SIG-M5 (cell line): Measurements from ENCODE around the gene KMT5B.

Experiments
- DNase-seq: peaks from one replicate; lab custom pipeline; 2025; lab: John Stamatoyannopoulos, UW

KMT5B gene

GRCh38 chr11:68117853-68118470 is 95.1 kb downstream of the KMT5B start:
- no peak for DNase-seq

- DNase-seq = no peak
These were observed 96.1 kb downstream of the KMT5B start for GRCh38 chr11:68116974-68117373.

- no peak for DNase-seq
These were observed 97.0 kb downstream of the KMT5B start for GRCh38 chr11:68116126-68116525.

DNA sequence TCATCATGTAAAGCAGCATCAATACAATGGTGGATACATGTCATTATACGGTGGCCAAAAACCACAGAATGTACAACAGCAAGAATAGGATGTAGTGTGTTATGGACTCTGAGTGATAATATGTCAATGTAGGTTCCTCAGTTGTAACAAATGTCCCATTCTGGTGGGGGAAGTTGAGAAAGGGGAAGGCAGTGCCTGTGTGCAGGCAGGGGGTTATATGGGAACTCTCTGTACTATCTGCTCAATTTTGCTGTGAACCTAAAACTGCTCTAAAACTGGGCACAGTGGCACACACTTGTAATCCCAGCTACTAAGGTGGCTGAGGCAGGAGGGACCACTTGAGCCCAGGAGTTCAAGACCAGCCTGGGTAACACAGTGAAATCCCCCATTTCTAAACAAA is 97.8 kb downstream of the KMT5B start:
- no peak for DNase-seq

DNA sequence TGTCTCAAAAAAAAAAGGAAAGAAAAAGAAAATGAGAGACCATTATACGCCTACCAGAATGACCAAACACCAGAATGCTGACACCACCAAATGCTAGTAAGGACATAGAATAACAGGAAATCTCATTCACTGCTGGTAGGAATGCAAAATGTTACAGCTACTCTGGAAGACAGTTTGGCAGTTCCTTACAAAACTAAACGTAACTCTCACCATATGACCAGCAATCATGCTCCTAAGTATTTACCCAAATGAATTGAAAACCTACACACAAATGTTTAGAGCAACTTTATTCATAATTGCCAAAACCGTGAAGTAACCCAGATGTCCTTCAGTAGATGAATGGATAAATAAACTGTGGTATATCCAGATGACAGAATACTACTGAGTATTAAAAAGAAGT is 99.1 kb downstream of the KMT5B start:
- DNase-seq = no peak

DNA sequence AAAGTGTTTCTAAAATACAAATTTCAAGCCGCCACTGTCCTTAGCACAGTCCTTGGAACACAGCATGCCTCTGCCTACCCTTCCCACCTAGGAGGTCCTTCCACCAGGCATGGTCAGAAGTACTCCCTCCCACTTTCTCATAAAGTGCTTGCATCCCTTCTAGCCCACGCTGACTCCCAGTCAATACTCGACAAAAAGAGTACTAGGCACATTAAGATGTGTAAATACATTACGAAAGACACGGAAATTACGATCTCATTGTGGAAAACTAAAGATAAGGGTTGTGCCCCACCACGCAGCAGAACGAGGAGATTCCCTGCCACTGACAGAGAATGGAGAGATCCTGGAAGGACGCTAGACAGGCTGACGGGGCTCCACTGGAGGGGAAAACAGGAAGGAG is 105.4 kb downstream of the KMT5B start:
- DNase-seq = no peak

DNA sequence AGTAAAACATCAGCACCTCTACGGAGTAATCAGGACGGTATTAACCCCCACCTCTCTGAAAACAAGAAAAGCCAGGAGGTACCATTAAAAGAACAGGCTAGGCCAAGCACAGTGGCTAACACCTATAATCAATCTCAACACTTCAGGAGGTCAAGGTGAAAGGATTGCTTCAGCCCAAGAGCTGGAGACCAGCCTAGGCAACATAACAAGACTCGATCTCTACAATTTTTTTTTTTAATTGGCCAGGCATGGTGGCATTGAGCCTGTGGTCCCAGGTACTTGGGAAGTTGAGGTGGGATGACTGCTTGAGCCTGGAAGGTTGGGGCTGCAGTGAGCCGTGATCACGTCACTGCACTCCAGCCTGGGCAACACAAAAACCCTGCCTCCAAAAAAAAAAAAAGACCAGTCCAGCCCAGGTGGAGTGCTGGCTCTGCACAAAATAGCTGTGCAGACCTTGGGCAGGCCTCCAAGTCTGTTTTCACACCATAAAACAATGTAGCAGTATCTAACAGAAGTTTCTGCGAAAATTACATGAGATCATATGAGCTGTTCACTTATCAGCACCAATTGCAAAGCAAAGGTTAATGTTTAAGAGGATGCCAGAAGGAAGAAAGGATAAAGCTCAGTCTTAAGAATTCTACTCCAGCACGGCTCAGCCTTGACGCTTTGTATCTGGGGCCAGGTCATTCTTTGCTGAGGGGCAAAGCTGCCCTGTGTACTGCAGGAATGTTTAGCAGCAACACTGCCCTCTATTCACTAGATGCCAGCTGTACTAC is 106.7 kb downstream of the KMT5B start:
- DNase-seq = no peak
